Adrenal gland (tissue), 5 donors: Measurements from ENCODE around the gene DHX34.

Experiments used
- CTCF ChIP-seq, 6 experiments: fragments of 450-650 bp in 4 of 6; fragments of 200-600 bp in 2 of 6; sonication (generic) in 1 of 6; IDR thresholded peaks; 1 replicate in 5 of 6; 2 replicates in 1 of 6; pipeline versions ENCODE4 v1.5.1 to v1.8.0; 2016 to 2021; ENCODE audit warnings: antibody characterized with exemption in 6 of 6, mild to moderate bottlenecking in 2 of 6, moderate library complexity in 1 of 6
- POLR2A ChIP-seq, 2 donors: fragments of 450-650 bp; IDR thresholded peaks; one replicate each; pipeline ENCODE4 v1.6.1; 2017; ENCODE audit warnings: antibody characterized with exemption in 2 of 2, mild to moderate bottlenecking in 2 of 2, moderate library complexity in 1 of 2
- donor health status: DM: no; HTN: no; CAD: no.

DNA sequence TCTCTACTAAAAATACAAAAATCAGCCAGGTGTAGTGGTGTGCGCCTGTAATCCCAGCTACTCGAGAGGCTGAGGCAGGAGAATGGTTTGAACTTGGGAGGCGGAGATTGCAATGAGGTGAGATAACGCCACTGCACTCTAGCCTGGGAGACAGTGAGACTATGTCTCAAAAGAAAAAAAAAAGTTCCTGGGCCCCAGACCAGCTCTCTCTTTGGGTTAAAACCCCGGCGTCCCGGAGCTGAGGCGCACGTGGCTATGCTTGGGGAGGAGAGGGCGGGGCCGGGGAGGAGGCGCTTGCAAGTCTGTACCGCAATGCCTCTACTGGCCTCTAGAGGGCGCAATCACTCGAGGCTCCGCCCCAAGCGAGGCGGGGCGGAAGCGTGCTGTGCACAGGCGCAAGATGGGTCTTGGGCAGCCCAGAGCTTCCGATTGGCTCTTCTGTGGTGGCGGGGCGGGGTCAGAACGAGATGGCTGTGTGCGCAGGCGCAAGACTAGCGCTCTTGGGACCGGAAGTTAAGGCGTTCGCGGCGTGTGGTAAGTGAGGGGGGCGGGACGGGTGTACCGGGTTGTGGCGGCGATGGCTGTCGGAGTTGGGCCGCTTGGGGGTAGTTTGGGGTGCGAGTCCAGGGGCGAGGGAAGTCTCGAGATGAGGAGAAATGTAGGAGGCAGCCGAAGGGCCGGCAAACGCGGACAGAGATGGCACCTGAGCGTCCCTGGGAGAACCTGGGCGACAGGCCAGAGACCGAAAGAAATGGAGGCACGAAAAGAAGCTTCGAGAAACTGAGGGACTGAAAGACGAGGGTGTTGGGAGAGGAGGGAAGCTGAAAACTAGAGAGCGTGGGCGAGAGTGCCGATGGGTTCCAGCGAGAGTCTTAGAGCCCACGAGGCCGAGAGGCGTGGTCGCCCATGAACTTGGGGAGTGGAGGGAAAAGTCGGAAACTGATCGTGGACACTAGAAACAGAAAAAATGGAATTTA, at the start of gene DHX34:
- peak; percentile 96 to 99 (median 99) for TF ChIP-seq CTCF (IDR thresholded peaks at IDR 0.05)
- peak; percentile 42 to 51 for TF ChIP-seq POLR2A (IDR thresholded peaks at IDR 0.05)
